H9 (cell line): ENCODE results near the gene F13A1. TPM values are rescaled to one million over a fixed set of nuclear protein-coding genes. Genes with fewer than 3 reads are reported as not detected.
A peak's percentile ranks its signal among the peaks of the same experiment; 100 is the strongest.

ENCODE experiments used
- DNase-seq: peaks from one replicate; pipeline ENCODE4 v3.0.0-alpha.2; 2017
- H2AFZ ChIP-seq: one replicate; pipeline ENCODE4 v1.6.1; 2013; ENCODE audit warnings: mild to moderate bottlenecking, low read length, control low read depth, moderate library complexity
- H2AK5ac ChIP-seq: 2 replicates; pipeline ENCODE4 v1.6.1; 2013; ENCODE audit warnings: low read length, control low read depth, mixed read lengths; ENCODE audit not compliant: insufficient read length
- H2BK120ac ChIP-seq: one replicate; pipeline ENCODE4 v1.6.1; 2013; ENCODE audit warnings: low read depth, mild to moderate bottlenecking, low read length, control low read depth, inconsistent platforms; ENCODE audit not compliant: poor library complexity, severe bottlenecking
- H2BK12ac ChIP-seq: 2 replicates; pipeline ENCODE4 v1.6.1; 2013; ENCODE audit warnings: low read length, control low read depth, mixed read lengths, low read depth; ENCODE audit not compliant: insufficient read length
- H2BK15ac ChIP-seq: 2 replicates; pipeline ENCODE4 v1.6.1; 2013; ENCODE audit warnings: low read depth, low read length, control low read depth
- H2BK20ac ChIP-seq: one replicate; pipeline ENCODE4 v1.6.1; 2013; ENCODE audit warnings: low read depth, mild to moderate bottlenecking, low read length, control low read depth, inconsistent platforms; ENCODE audit not compliant: poor library complexity, severe bottlenecking
- H2BK5ac ChIP-seq: 2 replicates; pipeline ENCODE4 v1.6.1; 2013; ENCODE audit warnings: low read length, control low read depth, mixed read lengths; ENCODE audit not compliant: insufficient read length
- H3K14ac ChIP-seq: 2 replicates; pipeline ENCODE4 v1.6.1; 2013; ENCODE audit warnings: low read length, control low read depth; ENCODE audit not compliant: insufficient read depth
- H3K18ac ChIP-seq: 2 replicates; pipeline ENCODE4 v1.6.1; 2013; ENCODE audit warnings: low read depth, mild to moderate bottlenecking, mixed read lengths, low read length, control low read depth; ENCODE audit not compliant: insufficient read length
- H3K23ac ChIP-seq: 2 replicates; pipeline ENCODE4 v1.6.1; 2013; ENCODE audit warnings: low read length, control low read depth, mixed read lengths, low read depth; ENCODE audit not compliant: insufficient read length
- H3K23me2 ChIP-seq: 2 replicates; pipeline ENCODE4 v1.6.1; 2013; ENCODE audit warnings: low read depth, mild to moderate bottlenecking, mixed read lengths, low read length, control low read depth; ENCODE audit not compliant: insufficient read length, poor library complexity, severe bottlenecking
- H3K27ac ChIP-seq: 2 replicates; pipeline ENCODE4 v1.5.1; 2013; ENCODE audit warnings: low read length, control low read depth, mixed read lengths, low read depth; ENCODE audit not compliant: insufficient read length
- H3K27me3 ChIP-seq: 2 replicates; pipeline ENCODE4 v1.6.1; 2013; ENCODE audit warnings: low read length, control low read depth, inconsistent platforms; ENCODE audit not compliant: insufficient read depth
- H3K4ac ChIP-seq: 2 replicates; pipeline ENCODE4 v1.6.1; 2013; ENCODE audit warnings: low read depth, mild to moderate bottlenecking, control low read depth, inconsistent platforms, low read length, moderate library complexity
- H3K4me1 ChIP-seq: 2 replicates; pipeline ENCODE4 v1.6.1; 2013; ENCODE audit warnings: low read length, control low read depth, inconsistent platforms; ENCODE audit not compliant: insufficient read depth
- H3K4me2 ChIP-seq: 2 replicates; pipeline ENCODE4 v1.6.1; 2013; ENCODE audit warnings: low read length, control low read depth, mixed read lengths; ENCODE audit not compliant: insufficient read length, insufficient read depth
- H3K56ac ChIP-seq: 2 replicates; pipeline ENCODE4 v1.6.1; 2013; ENCODE audit warnings: low read depth, mild to moderate bottlenecking, mixed read lengths, low read length, control low read depth; ENCODE audit not compliant: insufficient read length
- H3K79me1 ChIP-seq: 2 replicates; pipeline ENCODE4 v1.6.1; 2013; ENCODE audit warnings: low read depth, mild to moderate bottlenecking, moderate library complexity, low read length, control low read depth, inconsistent platforms; ENCODE audit not compliant: insufficient read depth, poor library complexity, severe bottlenecking
- H3K79me2 ChIP-seq: 2 replicates; pipeline ENCODE4 v1.6.1; 2013; ENCODE audit warnings: low read length, control low read depth, inconsistent platforms; ENCODE audit not compliant: insufficient read depth
- H3K9ac ChIP-seq: 2 replicates; pipeline ENCODE4 v1.6.1; 2013; ENCODE audit warnings: low read length, control low read depth, mixed read lengths; ENCODE audit not compliant: insufficient read length; ENCODE audit errors: extremely low read depth
- H3K9me3 ChIP-seq: one replicate; pipeline ENCODE4 v1.6.1; 2013; ENCODE audit warnings: low read depth, low read length, inconsistent platforms; ENCODE audit not compliant: control insufficient read depth
- H3T11ph ChIP-seq: one replicate; pipeline ENCODE4 v1.6.1; 2013; ENCODE audit warnings: mild to moderate bottlenecking, low read length, control low read depth, inconsistent platforms
- H4K20me1 ChIP-seq: one replicate; pipeline ENCODE4 v1.6.1; 2013; ENCODE audit not compliant: control insufficient read depth, insufficient read length, insufficient read depth
- H4K5ac ChIP-seq: 2 replicates; pipeline ENCODE4 v1.6.1; 2013; ENCODE audit warnings: low read depth, mild to moderate bottlenecking, mixed read lengths, low read length, control low read depth; ENCODE audit not compliant: insufficient read length
- H4K8ac ChIP-seq: replicated peaks from 2 replicates; pipeline ENCODE4 v1.6.1; 2013; ENCODE audit warnings: low read length, control low read depth, mixed read lengths, low read depth; ENCODE audit not compliant: insufficient read length
- H4K91ac ChIP-seq: 2 replicates; pipeline ENCODE4 v1.6.1; 2013; ENCODE audit warnings: low read depth, mild to moderate bottlenecking, moderate library complexity, mixed read lengths, low read length, control low read depth; ENCODE audit not compliant: insufficient read length
- H3K27ac Mint-ChIP-seq, 3 experiments: 2 replicates in 2 of 3; 3 replicates in 1 of 3; pipeline ENCODE4 v1.8.0; 2020 to 2021; ENCODE audit warnings: mixed read lengths in 3 of 3, mild to moderate bottlenecking in 1 of 3, moderate library complexity in 1 of 3
- H3K27me3 Mint-ChIP-seq: 2 replicates; pipeline ENCODE4 v1.8.0; 2021; ENCODE audit warnings: low read depth, mild to moderate bottlenecking, moderate library complexity, mixed read lengths
- H3K36me3 Mint-ChIP-seq, 3 experiments: 2 replicates in 2 of 3; 3 replicates in 1 of 3; pipeline ENCODE4 v1.8.0; 2020 to 2021; ENCODE audit warnings: low read depth in 3 of 3, mixed read lengths in 3 of 3; ENCODE audit not compliant: insufficient read depth in 1 of 3
- H3K4me1 Mint-ChIP-seq, 2 experiments: 2 replicates each; pipeline ENCODE4 v1.8.0; 2020; ENCODE audit warnings: mixed read lengths in 2 of 2
- H3K4me3 Mint-ChIP-seq, 2 experiments: 2 replicates in 1 of 2; 3 replicates in 1 of 2; pipeline ENCODE4 v1.8.0; 2020 to 2021; ENCODE audit warnings: mild to moderate bottlenecking in 2 of 2, mixed read lengths in 2 of 2, moderate library complexity in 1 of 2
- H3K9me3 Mint-ChIP-seq, 2 experiments: 2 replicates in 1 of 2; 3 replicates in 1 of 2; pipeline ENCODE4 v1.8.0; 2020; ENCODE audit warnings: mild to moderate bottlenecking in 2 of 2, mixed read lengths in 2 of 2, moderate library complexity in 1 of 2
- WGBS: extraction: QIAGEN DNeasy Blood & Tissue Kit; methylation state at CpG from one replicate; pipeline ENCODE4 v1.1.7; 2013; ENCODE audit warnings: missing lambda C conversion rate, low lambda C conversion rate, mixed read lengths; ENCODE audit not compliant: insufficient read length; ENCODE audit errors: extremely low coverage; 5-methylcytosine and 5-hydroxymethylcytosine counted together
- total RNA-seq: library from RNA; stranded (reverse); gene quantifications from 2 replicates; pipeline ENCODE4 v1.2.1, GENCODE V29; 2021
- TF ChIP-seq, protein P1 (sequence below): fragments of 200-600 bp; sonication (generic); conservative IDR thresholded peaks from 3 replicates; pipeline ENCODE4 v1.8.0; 2021; ENCODE audit warnings: antibody characterized with exemption, mild to moderate bottlenecking

F13A1 gene
- total RNA-seq, 1 experiment from 2014 or later: 0.15 TPM

DNA sequence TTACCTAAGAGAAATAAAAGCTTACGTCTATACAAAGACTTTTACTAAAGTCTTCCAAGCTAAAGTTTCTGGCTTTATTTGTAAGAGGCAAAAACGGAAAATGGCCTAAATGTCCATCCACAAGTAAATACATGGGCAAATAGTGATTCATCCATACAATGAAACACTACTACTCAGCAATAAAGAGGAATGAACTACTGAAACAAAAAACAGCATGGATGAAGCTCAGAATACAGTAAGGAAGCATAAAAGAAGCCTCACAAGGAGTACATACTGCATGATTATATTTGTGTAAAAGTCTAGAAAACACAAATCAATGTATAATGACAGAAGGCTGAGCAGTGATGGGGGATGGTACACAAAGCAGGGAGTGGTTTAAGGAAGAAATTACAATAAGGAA is 84.7 kb downstream of the F13A1 start:
- Histone ChIP-seq H2AK5ac (no peak overlapping the region), H3K9ac (no peak overlapping the region), H2AFZ (no peak overlapping the region), H3K18ac (no peak overlapping the region), H3K4me1 (no peaks in the 10 kb centered on the region), H3K27ac (no peak overlapping the region), H4K20me1 (no peaks in the 10 kb centered on the region), H4K8ac (no peak overlapping the region), H3K23ac (no peak overlapping the region), H3K79me2 (no peaks in the 10 kb centered on the region), H2BK120ac (no peak overlapping the region), H3K79me1 (no peaks in the 10 kb centered on the region), H2BK12ac (no peak overlapping the region), H3K4me2 (no peak overlapping the region), H4K5ac (no peak overlapping the region), H2BK15ac (no peak overlapping the region), H3K4ac (no peak overlapping the region), H3K14ac (no peak overlapping the region), H3K23me2 (no peaks in the 10 kb centered on the region), H3K27me3 (no peaks in the 10 kb centered on the region), H3K9me3 (no peaks in the 10 kb centered on the region), H3T11ph (no peak overlapping the region), H2BK5ac (no peak overlapping the region), H4K91ac (no peak overlapping the region), H2BK20ac (peak overlapping the region; percentile 60), H3K56ac (no peak overlapping the region)
- H3K27me3 Mint-ChIP-seq: 0 out of 2 replicates have a peak, but pooled peaks cover 2% of the 10 kb centered on the region
- no peaks in the 10 kb centered on the region for H3K9me3 Mint-ChIP-seq
- H3K36me3 Mint-ChIP-seq: no peaks in the 10 kb centered on the region
- TF ChIP-seq, protein P1, sequence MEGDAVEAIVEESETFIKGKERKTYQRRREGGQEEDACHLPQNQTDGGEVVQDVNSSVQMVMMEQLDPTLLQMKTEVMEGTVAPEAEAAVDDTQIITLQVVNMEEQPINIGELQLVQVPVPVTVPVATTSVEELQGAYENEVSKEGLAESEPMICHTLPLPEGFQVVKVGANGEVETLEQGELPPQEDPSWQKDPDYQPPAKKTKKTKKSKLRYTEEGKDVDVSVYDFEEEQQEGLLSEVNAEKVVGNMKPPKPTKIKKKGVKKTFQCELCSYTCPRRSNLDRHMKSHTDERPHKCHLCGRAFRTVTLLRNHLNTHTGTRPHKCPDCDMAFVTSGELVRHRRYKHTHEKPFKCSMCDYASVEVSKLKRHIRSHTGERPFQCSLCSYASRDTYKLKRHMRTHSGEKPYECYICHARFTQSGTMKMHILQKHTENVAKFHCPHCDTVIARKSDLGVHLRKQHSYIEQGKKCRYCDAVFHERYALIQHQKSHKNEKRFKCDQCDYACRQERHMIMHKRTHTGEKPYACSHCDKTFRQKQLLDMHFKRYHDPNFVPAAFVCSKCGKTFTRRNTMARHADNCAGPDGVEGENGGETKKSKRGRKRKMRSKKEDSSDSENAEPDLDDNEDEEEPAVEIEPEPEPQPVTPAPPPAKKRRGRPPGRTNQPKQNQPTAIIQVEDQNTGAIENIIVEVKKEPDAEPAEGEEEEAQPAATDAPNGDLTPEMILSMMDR: no peak
- DNase-seq: no peak
- H3K27ac Mint-ChIP-seq: no peak overlapping the region
- no CpG with 5 or more reads among the region's 2 CpGs for WGBS
- H3K4me1 Mint-ChIP-seq: peaks cover 0 to 1% of the 10 kb centered on the region in 2 experiments; a peak in 1 of 4 replicates
- no peak overlapping the region for H3K4me3 Mint-ChIP-seq
